Natural killer cell treated with Interleukin-12 subunit alpha and Interleukin-12 subunit beta and Interleukin-15 and Interleukin-18, amount 100 ng/mL, for 72 hours (primary cell): ENCODE measurements around the gene CDT1. TPM values are rescaled to one million over a fixed set of nuclear protein-coding genes. Genes with fewer than 3 reads are reported as not detected.
"Not testable (repeated sequence)": the region's sequence is repeated elsewhere in the genome, so short reads cannot be mapped to it uniquely, and the experiment has no call there.

ENCODE experiments used
- ATAC-seq, 2 donors: fragments of 150-1000 bp; cut with Tn5 transposase in 1 of 2; sonication (Bioruptor Pico), chemical (Tn5 transposase) in 1 of 2; 2 replicates each; pipeline ENCODE4 v1.10.0; 2021
- DNase-seq: peaks from one replicate; pipeline ENCODE4 v3.0.0; 2022; ENCODE audit warnings: low spot score
- H3K27ac Mint-ChIP-seq, 2 donors: 1 replicate in 1 of 2; 2 replicates in 1 of 2; pipeline ENCODE4 v1.8.0; 2022; ENCODE audit warnings: mixed read lengths in 2 of 2, mild to moderate bottlenecking in 1 of 2, moderate library complexity in 1 of 2
- H3K27me3 Mint-ChIP-seq, 2 donors: 1 replicate in 1 of 2; 2 replicates in 1 of 2; pipeline ENCODE4 v1.8.0; 2022; ENCODE audit warnings: mixed read lengths in 2 of 2
- H3K36me3 Mint-ChIP-seq: one replicate; pipeline ENCODE4 v1.8.0; 2022; ENCODE audit warnings: mixed read lengths
- H3K4me1 Mint-ChIP-seq, 2 donors: 1 replicate in 1 of 2; 2 replicates in 1 of 2; pipeline ENCODE4 v1.8.0; 2022; ENCODE audit warnings: low read depth in 2 of 2, mixed read lengths in 2 of 2, mild to moderate bottlenecking in 1 of 2
- H3K4me3 Mint-ChIP-seq: one replicate; pipeline ENCODE4 v1.8.0; 2022; ENCODE audit warnings: mixed read lengths
- H3K9me3 Mint-ChIP-seq: 2 replicates; pipeline ENCODE4 v1.8.0; 2022; ENCODE audit warnings: mixed read lengths
- total RNA-seq, 2 donors: library from RNA; stranded (reverse); gene quantifications; one replicate each; pipeline ENCODE4 v1.2.3, GENCODE V29; 2022

CDT1 gene
- total RNA-seq, 2 donors from 2014 or later, result 50.0 to 129 TPM

- DNase-seq, result no peak
- Mint-ChIP-seq H3K9me3 (no peaks in the 10 kb centered on the region), H3K27ac (no peak overlapping the region), H3K4me1 (no peaks in the 10 kb centered on the region), H3K27me3 (no peaks in the 10 kb centered on the region), H3K4me3 (no peak overlapping the region), H3K36me3 (no peaks in the 10 kb centered on the region)
- ATAC-seq, result no peak
Measured at GRCh38 chr16:88818575-88818874, 14.9 kb downstream of the CDT1 start.

DNA sequence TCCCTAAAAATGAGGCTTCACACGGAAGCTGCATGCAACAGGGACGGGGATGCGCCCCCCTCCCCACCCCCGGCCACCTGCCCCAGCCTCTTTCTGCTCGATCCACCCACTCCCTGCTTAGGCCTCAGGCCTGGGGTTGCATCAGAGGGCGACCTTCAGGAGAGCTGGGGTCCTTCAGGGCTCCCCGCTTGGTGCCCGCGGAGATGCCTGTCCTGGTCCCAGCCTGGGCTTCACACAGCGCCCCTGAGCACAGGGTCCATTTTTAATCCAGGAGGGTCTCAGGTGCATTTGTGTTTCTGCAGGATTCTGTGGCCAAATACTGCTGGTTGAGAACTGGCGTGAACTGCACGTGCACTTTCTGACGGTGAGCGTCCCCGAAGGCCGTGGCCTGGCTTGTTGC lies 15.5 kb downstream of the CDT1 start:
- no peaks in the 10 kb centered on the region for H3K27me3 Mint-ChIP-seq
- H3K4me1 Mint-ChIP-seq, result no peaks in the 10 kb centered on the region
- no peak overlapping the region for H3K27ac Mint-ChIP-seq
- no peak overlapping the region for H3K4me3 Mint-ChIP-seq
- ATAC-seq (no peak), DNase-seq (no peak)
- no peaks in the 10 kb centered on the region for H3K36me3 Mint-ChIP-seq
- H3K9me3 Mint-ChIP-seq, result no peaks in the 10 kb centered on the region

- ATAC-seq (no peak), DNase-seq (no peak)
- Mint-ChIP-seq H3K36me3 (no peaks in the 10 kb centered on the region), H3K27me3 (no peaks in the 10 kb centered on the region), H3K27ac (no peak overlapping the region), H3K9me3 (no peaks in the 10 kb centered on the region), H3K4me3 (no peak overlapping the region), H3K4me1 (no peaks in the 10 kb centered on the region)
Measured at GRCh38 chr16:88820385-88821025, 16.9 kb downstream of the CDT1 start.

DNA sequence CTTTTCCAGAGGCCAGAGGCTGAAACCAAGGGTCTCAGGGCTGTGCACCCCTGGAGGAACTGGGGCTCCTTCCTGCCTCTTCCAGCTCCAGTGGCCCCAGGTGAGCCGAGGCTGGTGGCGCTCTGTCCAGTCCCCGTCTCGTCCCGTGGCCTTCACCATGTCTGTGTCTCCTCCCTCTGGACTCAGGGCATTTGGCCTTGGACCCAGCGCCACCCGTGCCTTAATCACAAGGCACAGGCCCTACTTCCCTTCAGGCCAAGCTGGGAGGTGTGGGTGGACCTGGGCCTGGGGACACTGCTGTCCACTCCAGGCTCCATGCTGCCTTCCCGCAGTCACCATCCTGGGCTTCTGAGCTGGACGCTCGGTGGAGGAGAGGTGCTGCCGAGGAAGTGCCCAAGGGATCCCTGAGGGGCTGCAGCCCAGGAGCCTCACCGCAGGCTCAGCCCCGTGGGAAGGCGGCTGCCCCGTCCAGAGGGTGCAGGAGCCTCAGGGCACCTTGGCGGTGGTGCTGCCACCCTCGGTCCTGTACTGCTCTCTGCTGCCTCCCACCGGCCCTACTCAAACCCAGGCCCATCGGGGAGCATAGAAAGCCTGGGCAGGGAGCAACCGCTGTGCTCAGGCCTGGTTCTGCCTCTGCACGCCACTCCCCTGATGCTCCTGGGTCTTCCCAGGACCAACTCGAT lies 17.7 kb downstream of the CDT1 start:
- no peak for DNase-seq
- Mint-ChIP-seq H3K4me1 (peaks cover 0 to 3% of the 10 kb centered on the region in 2 donors), H3K36me3 (no peaks in the 10 kb centered on the region), H3K9me3 (no peaks in the 10 kb centered on the region), H3K27me3 (no peaks in the 10 kb centered on the region), H3K27ac (no peak overlapping the region), H3K4me3 (no peak overlapping the region)
- no peak for ATAC-seq

DNA sequence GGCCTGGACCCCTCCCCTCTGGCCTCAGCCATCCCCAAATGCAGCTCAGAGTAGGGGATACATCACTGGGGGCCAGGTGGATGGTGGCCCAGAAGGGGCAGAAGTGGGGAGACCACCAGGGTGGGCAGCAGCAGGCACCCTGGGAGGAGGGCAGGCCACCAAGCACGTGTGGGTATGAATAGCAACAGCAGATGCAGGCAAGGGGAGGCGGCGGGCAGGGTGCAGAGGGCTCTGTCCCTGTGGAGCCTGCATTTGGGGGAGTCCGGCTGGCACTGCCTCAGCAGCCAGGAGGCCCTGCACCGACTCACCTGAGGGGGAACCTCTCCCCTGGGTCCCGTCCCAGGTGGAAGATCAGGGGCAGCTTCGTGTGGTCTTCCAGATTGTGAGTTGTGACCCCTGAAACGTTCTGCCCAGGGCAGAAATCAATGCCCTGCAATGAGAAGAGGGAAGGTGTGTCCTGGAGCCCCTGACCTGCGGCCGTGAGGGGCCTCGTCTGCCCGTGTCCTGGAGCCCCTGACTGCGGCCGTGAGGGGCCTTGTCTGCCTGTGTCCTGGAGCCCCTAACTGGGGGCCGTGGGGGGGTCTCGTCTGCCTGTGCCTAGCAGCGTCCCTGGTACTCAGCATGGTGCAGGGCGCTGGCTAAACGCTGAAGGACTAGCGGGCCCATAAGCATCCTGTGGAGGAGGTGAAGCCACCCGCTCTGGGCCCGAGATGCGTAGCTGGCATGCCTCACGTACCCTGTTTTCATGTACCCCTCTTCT lies 18.9 kb downstream of the CDT1 start:
- no peak for DNase-seq
- Mint-ChIP-seq H3K9me3 (no peaks in the 10 kb centered on the region), H3K36me3 (no peaks in the 10 kb centered on the region), H3K4me1 (peaks cover 0 to 3% of the 10 kb centered on the region in 2 donors), H3K27me3 (no peaks in the 10 kb centered on the region), H3K4me3 (no peak overlapping the region), H3K27ac (no peak overlapping the region)
- ATAC-seq, result no peak

DNA sequence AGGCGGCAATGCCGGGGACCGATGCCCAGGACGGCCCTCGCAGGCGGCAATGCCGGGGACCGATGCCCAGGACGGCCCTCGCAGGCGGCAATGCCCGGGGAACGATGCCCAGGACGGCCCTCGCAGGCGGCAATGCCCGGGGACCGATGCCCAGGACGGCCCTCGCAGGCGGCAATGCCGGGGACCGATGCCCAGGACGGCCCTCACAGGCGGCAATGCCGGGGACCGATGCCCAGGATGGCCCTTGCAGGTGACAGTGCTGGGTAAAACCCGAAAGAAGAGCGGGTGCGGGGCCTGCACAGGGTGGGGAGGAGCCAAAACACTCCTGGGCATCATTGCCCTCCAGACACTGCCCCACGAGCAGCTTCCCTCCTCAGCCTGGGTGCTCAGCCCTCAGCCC lies 20.1 kb downstream of the CDT1 start:
- not testable (repeated sequence) for H3K9me3 Mint-ChIP-seq, DNase-seq, ATAC-seq, H3K4me1 Mint-ChIP-seq, H3K36me3 Mint-ChIP-seq, H3K27me3 Mint-ChIP-seq, H3K4me3 Mint-ChIP-seq, H3K27ac Mint-ChIP-seq

- H3K4me1 Mint-ChIP-seq, result peaks cover 0 to 3% of the 10 kb centered on the region in 2 donors
- H3K36me3 Mint-ChIP-seq, result no peaks in the 10 kb centered on the region
- H3K27me3 Mint-ChIP-seq, result no peaks in the 10 kb centered on the region
- no peak for DNase-seq
- no peak overlapping the region for H3K27ac Mint-ChIP-seq
- ATAC-seq, result no peak
- no peak overlapping the region for H3K4me3 Mint-ChIP-seq
- H3K9me3 Mint-ChIP-seq, result no peaks in the 10 kb centered on the region
Measured at GRCh38 chr16:88824256-88825077, 20.9 kb downstream of the CDT1 start.

- Mint-ChIP-seq H3K4me1 (peaks cover 0 to 3% of the 10 kb centered on the region in 2 donors), H3K9me3 (no peaks in the 10 kb centered on the region), H3K36me3 (no peaks in the 10 kb centered on the region), H3K27me3 (no peaks in the 10 kb centered on the region), H3K4me3 (no peak overlapping the region), H3K27ac (no peak overlapping the region)
- ATAC-seq (no peak), DNase-seq (no peak)
Measured at GRCh38 chr16:88825146-88825545, 21.6 kb downstream of the CDT1 start.

GRCh38 chr16:88826070-88826840 lies 22.7 kb downstream of the CDT1 start:
- Mint-ChIP-seq H3K36me3 (no peaks in the 10 kb centered on the region), H3K27ac (no peak overlapping the region), H3K9me3 (no peaks in the 10 kb centered on the region), H3K27me3 (no peaks in the 10 kb centered on the region), H3K4me3 (no peak overlapping the region), H3K4me1 (peaks cover 0 to 3% of the 10 kb centered on the region in 2 donors)
- DNase-seq, result no peak
- ATAC-seq, result no peak

DNA sequence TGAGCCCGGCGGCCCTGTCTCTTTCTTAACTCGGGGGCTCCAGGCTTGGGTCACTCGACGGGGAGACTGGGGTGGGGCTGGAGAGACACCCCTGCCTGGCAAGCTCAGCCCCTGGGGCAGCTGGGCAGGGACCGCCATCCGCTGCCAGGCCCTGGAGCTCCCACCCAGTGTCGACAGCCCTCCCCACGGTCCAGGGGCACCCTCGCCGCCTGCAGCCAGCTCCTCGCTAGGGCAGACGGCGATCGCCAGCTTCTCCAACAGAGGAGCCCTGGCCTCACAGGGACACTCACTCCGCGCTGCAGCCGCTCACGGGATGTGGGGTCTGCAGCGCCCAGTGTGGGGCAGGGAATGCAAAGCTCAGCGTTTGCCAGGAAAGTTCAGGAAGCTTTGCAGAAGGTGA lies 24.1 kb downstream of the CDT1 start:
- Mint-ChIP-seq H3K36me3 (no peaks in the 10 kb centered on the region), H3K4me1 (peaks cover 0 to 3% of the 10 kb centered on the region in 2 donors), H3K4me3 (no peak overlapping the region), H3K27ac (no peak overlapping the region), H3K27me3 (no peaks in the 10 kb centered on the region), H3K9me3 (no peaks in the 10 kb centered on the region)
- no peak for ATAC-seq
- DNase-seq, result no peak

DNA sequence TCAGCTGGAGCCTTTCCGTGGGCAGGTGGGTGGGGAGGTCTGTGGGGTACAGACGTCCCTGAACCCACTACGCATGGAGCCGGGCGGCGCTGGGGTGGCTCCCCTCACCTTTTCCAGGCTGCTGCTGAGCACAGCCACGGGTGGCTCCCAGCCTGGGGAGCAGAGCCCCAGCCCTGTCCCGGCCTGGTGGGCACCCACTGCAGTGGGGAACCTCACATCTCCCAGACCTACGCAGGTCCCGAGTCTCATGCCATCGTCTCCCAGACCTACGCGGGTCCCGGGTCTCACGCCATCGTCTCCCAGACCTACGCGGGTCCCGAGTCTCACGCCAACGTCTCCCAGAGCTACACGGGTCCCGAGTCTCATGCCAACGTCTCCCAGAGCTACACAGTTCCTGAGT lies 25.1 kb downstream of the CDT1 start:
- no peaks in the 10 kb centered on the region for H3K36me3 Mint-ChIP-seq
- no peak for ATAC-seq

DNA sequence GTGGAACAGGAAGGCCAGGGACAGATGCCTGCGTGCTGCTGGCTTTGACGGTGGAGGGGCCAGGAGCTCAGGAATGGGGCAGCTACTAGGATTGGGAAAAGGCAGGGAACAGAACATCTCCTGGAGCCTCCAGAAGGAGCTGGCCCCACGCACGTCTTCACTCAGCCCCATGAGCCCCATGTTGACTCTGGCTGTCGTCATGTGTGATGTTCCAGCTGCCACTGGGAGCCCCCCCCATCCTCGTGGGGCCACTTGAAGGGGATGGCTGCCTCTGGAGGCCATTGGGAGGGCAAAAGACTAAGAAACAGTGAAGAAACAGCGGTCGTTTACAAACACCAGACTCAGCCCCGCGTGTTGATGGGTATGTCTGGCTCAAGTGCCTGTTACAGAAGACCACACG lies 26.7 kb downstream of the CDT1 start:
- Mint-ChIP-seq H3K27me3 (no peaks in the 10 kb centered on the region), H3K36me3 (no peaks in the 10 kb centered on the region), H3K4me3 (no peak overlapping the region), H3K9me3 (no peaks in the 10 kb centered on the region), H3K4me1 (peaks cover 0 to 3% of the 10 kb centered on the region in 2 donors), H3K27ac (no peak overlapping the region)
- ATAC-seq (no peak), DNase-seq (no peak)

More for the DNA sequence above, 25.1 kb downstream of the CDT1 start:
- Mint-ChIP-seq H3K4me1 (peaks cover 0 to 3% of the 10 kb centered on the region in 2 donors), H3K9me3 (no peaks in the 10 kb centered on the region), H3K27me3 (no peaks in the 10 kb centered on the region), H3K4me3 (no peak overlapping the region), H3K27ac (no peak overlapping the region)
- no peak for DNase-seq

- Mint-ChIP-seq H3K4me1 (peaks cover 0 to 2% of the 10 kb centered on the region in 2 donors), H3K9me3 (no peaks in the 10 kb centered on the region), H3K27me3 (no peaks in the 10 kb centered on the region), H3K27ac (no peak overlapping the region), H3K4me3 (no peak overlapping the region), H3K36me3 (no peaks in the 10 kb centered on the region)
- no peak for DNase-seq
- ATAC-seq, result no peak
Measured at GRCh38 chr16:88830783-88831182, 27.2 kb downstream of the CDT1 start.
